OCI-LY7 (cell line): ENCODE measurements around the gene FBXL22.

Experiments
- CTCF ChIP-seq: fragments of 200-600 bp; sonication (generic); conservative IDR thresholded peaks from 2 replicates; pipeline ENCODE4 v1.5.1; 2014; ENCODE audit warnings: mild to moderate bottlenecking, antibody characterized with exemption, low read length, moderate library complexity, mixed read lengths
- EZH2phosphoT487 ChIP-seq: fragments of 200-600 bp; sonication (generic); IDR thresholded peaks from 2 replicates; pipeline ENCODE4 v1.6.1; 2018; ENCODE audit warnings: low read depth, borderline replicate concordance, mild to moderate bottlenecking, mixed run types, antibody characterized with exemption, low read length, moderate library complexity, mixed read lengths

GRCh38 chr15:63555507-63555906 is 41.7 kb upstream of the FBXL22 start:
- no peak for TF ChIP-seq CTCF
- TF ChIP-seq EZH2phosphoT487: no peak
